AG09309 (cell line): ENCODE data around the gene PIK3CD.

Source experiments
- DNase-seq: peaks from one replicate; pipeline ENCODE4 v3.0.0-alpha.2; 2010; ENCODE audit warnings: low read depth
- H3K4me3 ChIP-seq: 2 replicates; pipeline ENCODE4 v1.5.1; 2011; ENCODE audit warnings: mild to moderate bottlenecking, low read depth, low read length, moderate library complexity; ENCODE audit not compliant: control insufficient read depth
- TF ChIP-seq, protein P1 (sequence below): IDR thresholded peaks from 2 replicates; pipeline ENCODE4 v1.5.1; 2011; ENCODE audit warnings: mild to moderate bottlenecking, low read depth, low read length, inconsistent platforms; ENCODE audit not compliant: insufficient read depth, control insufficient read depth; ENCODE audit errors: missing control alignments

Gene PIK3CD

DNA sequence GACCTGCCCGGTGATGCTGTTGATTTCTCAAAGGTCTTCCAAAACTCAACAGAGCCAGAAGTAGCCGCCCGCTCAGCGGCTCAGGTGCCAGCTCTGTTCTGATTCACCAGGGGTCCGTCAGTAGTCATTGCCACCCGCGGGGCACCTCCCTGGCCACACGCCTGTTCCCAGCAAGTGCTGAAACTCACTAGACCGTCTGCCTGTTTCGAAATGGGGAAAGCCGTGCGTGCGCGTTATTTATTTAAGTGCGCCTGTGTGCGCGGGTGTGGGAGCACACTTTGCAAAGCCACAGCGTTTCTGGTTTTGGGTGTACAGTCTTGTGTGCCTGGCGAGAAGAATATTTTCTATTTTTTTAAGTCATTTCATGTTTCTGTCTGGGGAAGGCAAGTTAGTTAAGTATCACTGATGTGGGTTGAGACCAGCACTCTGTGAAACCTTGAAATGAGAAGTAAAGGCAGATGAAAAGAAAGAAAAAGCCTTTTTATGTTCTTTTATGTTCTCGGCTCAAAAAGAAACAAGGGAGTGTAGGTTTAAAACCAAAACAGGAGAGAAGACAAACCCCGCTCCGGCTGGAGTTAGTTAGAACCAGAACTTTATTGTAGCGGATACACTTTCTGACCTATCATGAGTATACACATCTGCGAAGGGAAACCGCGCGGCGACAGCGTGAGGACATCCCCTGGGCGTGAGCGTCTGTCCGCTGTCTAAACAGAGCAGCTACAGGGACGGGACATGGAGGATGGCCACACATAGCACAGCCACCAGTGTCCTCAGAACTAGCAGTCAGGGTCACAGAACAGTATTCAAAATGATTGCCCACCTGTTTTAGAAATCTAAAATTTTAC lies 77.1 kb downstream of the PIK3CD start:
- H3K4me3 ChIP-seq = no peak overlapping the region
- TF ChIP-seq, protein P1, sequence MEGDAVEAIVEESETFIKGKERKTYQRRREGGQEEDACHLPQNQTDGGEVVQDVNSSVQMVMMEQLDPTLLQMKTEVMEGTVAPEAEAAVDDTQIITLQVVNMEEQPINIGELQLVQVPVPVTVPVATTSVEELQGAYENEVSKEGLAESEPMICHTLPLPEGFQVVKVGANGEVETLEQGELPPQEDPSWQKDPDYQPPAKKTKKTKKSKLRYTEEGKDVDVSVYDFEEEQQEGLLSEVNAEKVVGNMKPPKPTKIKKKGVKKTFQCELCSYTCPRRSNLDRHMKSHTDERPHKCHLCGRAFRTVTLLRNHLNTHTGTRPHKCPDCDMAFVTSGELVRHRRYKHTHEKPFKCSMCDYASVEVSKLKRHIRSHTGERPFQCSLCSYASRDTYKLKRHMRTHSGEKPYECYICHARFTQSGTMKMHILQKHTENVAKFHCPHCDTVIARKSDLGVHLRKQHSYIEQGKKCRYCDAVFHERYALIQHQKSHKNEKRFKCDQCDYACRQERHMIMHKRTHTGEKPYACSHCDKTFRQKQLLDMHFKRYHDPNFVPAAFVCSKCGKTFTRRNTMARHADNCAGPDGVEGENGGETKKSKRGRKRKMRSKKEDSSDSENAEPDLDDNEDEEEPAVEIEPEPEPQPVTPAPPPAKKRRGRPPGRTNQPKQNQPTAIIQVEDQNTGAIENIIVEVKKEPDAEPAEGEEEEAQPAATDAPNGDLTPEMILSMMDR = no peak
- DNase-seq = no peak

DNA sequence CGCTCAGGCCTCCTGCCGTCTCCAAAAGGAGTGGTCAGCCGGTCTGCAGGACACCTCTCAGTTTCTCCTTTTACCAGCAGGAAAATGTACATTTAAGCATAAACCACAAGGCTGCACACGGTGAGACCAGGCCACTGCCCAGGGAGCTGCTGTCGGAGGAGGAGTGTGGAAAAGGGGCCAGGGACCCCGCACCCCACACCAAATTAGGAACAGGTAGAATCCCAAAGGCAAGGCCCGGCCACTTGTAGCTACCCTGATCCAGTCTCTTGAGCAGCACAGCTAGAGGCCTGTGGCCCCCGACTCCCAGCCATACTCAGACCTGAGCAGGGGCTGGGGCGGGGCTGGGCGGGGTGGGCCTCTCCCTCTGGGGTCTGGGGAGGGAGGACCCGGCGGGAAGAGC lies 78.0 kb downstream of the PIK3CD start:
- DNase-seq = no peak
- H3K4me3 ChIP-seq = no peak overlapping the region
- TF ChIP-seq, protein P1 = no peak

DNA sequence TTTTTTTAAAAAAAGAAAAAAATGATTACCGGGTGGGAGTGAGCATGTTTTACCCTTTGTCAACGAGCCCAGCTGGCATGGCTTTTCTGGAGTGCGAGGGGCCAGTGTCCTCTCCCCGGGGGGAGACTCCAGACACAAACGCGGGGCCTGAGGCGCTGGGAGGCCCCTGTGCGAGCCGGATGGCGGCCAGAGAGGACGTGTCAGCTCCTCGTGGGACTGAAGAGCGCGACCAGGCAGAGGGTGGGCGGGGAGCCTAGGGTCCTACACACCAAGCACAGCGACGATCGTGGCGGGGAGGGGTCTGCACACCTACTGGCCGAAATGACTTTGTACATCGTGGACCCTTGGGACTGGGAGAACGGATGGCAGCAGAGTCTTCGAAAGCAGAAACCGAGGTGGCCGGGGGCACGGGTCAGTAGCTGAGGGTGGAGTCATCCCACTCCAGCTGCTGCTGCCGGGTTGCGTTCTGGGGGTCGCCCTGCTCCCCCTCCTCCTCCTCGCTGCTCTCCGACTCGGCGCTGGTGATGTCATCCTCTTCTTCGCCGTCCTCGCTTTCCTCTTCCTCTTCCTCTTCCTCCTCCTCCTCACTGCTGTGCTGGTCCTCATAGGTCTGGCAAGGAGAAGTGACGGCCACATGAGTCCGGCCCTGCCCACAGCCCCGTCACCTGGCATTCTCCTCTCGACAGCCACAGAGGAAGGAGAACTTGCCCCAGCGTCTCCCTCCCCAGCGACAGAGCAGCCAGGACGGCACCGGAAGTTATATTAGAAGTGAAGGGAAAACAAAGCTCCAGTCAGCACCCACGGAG lies 78.8 kb downstream of the PIK3CD start:
- TF ChIP-seq, protein P1 = no peak
- H3K4me3 ChIP-seq = no peak overlapping the region
- no peak for DNase-seq

DNA sequence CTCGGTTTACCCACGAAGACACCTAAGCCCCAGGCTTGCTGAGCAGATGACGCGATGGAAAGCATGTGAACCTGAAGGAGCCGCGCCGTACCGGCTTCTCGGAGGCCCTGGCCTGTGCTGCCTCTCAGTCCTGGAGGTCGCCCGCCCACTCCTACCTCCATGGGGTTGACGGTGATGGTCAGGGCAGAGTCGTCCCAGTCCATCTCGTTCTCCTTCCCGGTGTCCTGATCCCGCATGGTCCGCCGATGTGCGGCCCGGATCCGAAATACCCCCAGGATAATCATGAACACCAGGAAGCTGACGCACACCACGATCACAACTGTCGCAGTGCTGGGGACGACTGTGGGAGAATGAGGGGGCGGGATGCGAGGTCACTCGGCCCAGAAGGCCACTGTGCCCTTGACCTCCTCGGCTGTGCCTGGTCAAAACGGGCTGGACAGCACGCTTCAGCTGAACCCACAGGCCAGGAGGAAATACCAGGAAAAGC lies 79.6 kb downstream of the PIK3CD start:
- DNase-seq = no peak
- TF ChIP-seq, protein P1 = no peak
- H3K4me3 ChIP-seq = no peak overlapping the region

DNA sequence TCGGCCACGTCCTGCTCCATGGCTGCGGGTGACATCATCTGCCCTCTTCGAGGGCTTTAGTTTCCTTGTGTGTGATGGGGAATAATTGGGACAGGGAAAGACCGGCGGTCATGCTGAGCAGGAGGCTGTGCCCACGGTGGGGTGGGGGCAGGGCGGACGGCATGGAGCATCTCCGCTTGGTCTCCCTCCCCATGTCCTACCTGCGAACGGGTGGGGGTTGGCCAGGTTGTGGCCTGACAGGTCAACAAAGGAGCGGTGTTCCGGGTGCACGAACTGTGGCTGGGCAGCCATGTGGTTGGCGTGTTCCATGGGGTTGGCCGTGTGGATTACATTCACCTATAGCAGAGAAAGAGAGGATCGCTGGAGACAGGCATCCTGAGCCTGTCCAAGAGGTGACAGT lies 80.0 kb downstream of the PIK3CD start:
- DNase-seq = no peak
- TF ChIP-seq, protein P1 = no peak
- H3K4me3 ChIP-seq = no peak overlapping the region

DNA sequence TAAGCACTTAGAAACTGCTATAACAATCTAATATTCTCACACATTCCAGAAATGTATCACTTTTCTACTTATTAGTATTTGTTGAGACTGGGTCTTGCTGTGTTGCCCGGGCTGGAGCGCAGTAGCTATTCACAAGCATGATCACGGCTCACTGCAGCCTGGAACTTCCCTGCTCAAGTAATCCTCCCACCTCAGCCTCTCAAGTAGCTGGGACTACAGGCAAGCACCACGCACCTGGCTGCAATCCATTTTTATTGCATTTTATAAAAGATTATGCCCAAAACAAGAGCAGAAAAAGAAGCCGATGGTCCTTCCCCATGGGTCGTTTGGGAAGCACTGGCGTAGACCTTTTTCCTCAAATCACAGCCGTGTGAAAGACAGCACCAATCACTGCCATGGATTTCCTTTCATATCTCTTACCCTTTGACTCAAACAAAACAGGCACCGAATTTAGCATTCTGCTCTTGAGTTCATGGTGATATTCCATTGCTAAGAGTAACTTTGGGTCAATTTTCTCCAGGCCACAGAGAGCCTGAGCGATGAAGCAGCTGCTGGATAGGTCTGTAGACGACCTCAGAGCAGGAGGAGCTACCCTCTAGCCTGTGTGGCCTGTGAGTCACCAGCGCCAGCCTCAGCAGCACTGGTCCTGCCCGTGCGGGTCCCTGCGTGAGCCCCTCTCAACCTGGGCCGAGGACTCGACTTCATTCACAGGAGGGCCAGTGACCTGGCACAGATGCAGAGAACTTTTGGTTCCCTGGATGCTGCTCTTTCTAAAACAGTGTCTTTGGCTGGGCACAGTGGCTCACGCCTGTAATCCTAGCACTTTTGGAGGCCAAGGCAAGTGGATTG lies 80.8 kb downstream of the PIK3CD start:
- H3K4me3 ChIP-seq = no peak overlapping the region
- no peak for DNase-seq
- TF ChIP-seq, protein P1 = no peak
